A549 (cell line): Measurements from ENCODE around the gene GYS1. TPM values are rescaled to one million over a fixed set of nuclear protein-coding genes. Genes with fewer than 3 reads are reported as not detected.

Experiments used
- ATOH8 ChIP-seq: fragments of 250-450 bp; sonication (Bioruptor Pico); IDR thresholded peaks from 2 replicates; pipeline ENCODE4 v1.5.0; 2020; ENCODE audit warnings: low read depth, mild to moderate bottlenecking, moderate library complexity
- BCL3 ChIP-seq: fragments of >200 bp; sonication (Bioruptor Twin); formaldehyde crosslinking; IDR thresholded peaks from 3 replicates; pipeline ENCODE4 v1.6.1; 2016
- BHLHE40 ChIP-seq: IDR thresholded peaks from 2 replicates; pipeline ENCODE4 v1.6.1; 2012; ENCODE audit warnings: low read depth, low read length, inconsistent platforms
- CEBPB ChIP-seq, 2 experiments: fragments of >200 bp in 1 of 2; sonication (Bioruptor Twin) in 1 of 2; formaldehyde crosslinking in 1 of 2; IDR thresholded peaks; 2 replicates each; pipeline ENCODE4 v1.6.1; 2012 to 2016
- CHD2 ChIP-seq: fragments of 150-350 bp; IDR thresholded peaks from 2 replicates; pipeline ENCODE4 v1.6.1; 2014; ENCODE audit warnings: low read length; ENCODE audit not compliant: partially characterized antibody
- CTCF ChIP-seq: fragments of >200 bp; sonication (Bioruptor Twin); formaldehyde crosslinking; IDR thresholded peaks from 3 replicates; pipeline ENCODE4 v1.5.1; 2016
- EHF ChIP-seq: fragments of 250-450 bp; sonication (Bioruptor Pico); IDR thresholded peaks from 2 replicates; pipeline ENCODE4 v1.5.0; 2020; ENCODE audit warnings: mild to moderate bottlenecking
- EHMT2 ChIP-seq: fragments of 200-600 bp; sonication (generic); IDR thresholded peaks from 2 replicates; pipeline ENCODE4 v1.6.1; 2016; ENCODE audit warnings: antibody characterized with exemption, low read depth, mild to moderate bottlenecking, moderate library complexity
- EP300 ChIP-seq, 2 experiments: fragments of >200 bp; sonication (Bioruptor Twin); formaldehyde crosslinking; IDR thresholded peaks; 2 replicates in 1 of 2; 3 replicates in 1 of 2; pipeline ENCODE4 v1.6.1; 2016 to 2017
- FOSL2 ChIP-seq, 2 experiments: fragments of 450-650 bp in 1 of 2; fragments of >200 bp in 1 of 2; sonication (Bioruptor Twin) in 1 of 2; formaldehyde crosslinking; IDR thresholded peaks; 2 replicates each; pipeline versions ENCODE4 v1.5.0 to v1.6.1; 2016 to 2020; ENCODE audit warnings: mild to moderate bottlenecking in 1 of 2, moderate library complexity in 1 of 2
- FOXS1 ChIP-seq: fragments of 250-450 bp; sonication (Bioruptor Pico); IDR thresholded peaks from 2 replicates; pipeline ENCODE4 v1.5.0; 2020; ENCODE audit warnings: mild to moderate bottlenecking, moderate library complexity
- HEYL ChIP-seq: fragments of 250-450 bp; sonication (Bioruptor Pico); IDR thresholded peaks from 2 replicates; pipeline ENCODE4 v1.8.0; 2021; ENCODE audit warnings: mild to moderate bottlenecking, moderate library complexity
- HMGXB4 ChIP-seq: fragments of 250-450 bp; sonication (Bioruptor Pico); IDR thresholded peaks from 2 replicates; pipeline ENCODE4 v1.5.0; 2021; ENCODE audit warnings: mild to moderate bottlenecking, moderate library complexity, borderline replicate concordance
- HOXB13 ChIP-seq: fragments of 250-450 bp; sonication (Bioruptor Pico); IDR thresholded peaks from 2 replicates; pipeline ENCODE4 v1.5.0; 2020; ENCODE audit warnings: low read depth, mild to moderate bottlenecking, moderate library complexity
- HOXB5 ChIP-seq: fragments of 250-450 bp; sonication (Bioruptor Pico); IDR thresholded peaks from 2 replicates; pipeline ENCODE4 v1.5.0; 2020; ENCODE audit warnings: mild to moderate bottlenecking, moderate library complexity
- JUNB ChIP-seq: fragments of >200 bp; sonication (Bioruptor Twin); formaldehyde crosslinking; IDR thresholded peaks from 2 replicates; pipeline ENCODE4 v1.6.1; 2016
- KDM1A ChIP-seq: fragments of 200-600 bp; sonication (generic); IDR thresholded peaks from 2 replicates; pipeline ENCODE4 v1.6.1; 2016; ENCODE audit warnings: low read depth, mild to moderate bottlenecking
- MAFK ChIP-seq: fragments of 450-650 bp; IDR thresholded peaks from 2 replicates; pipeline ENCODE4 v1.6.1; 2014; ENCODE audit not compliant: partially characterized antibody
- MAX ChIP-seq: IDR thresholded peaks from 2 replicates; pipeline ENCODE4 v1.6.1; 2012
- MYC ChIP-seq: IDR thresholded peaks from 2 replicates; pipeline ENCODE4 v1.6.1; 2012; ENCODE audit warnings: mild to moderate bottlenecking, inconsistent platforms, low read length, improper control_type of control experiment, borderline replicate concordance
- NFE2L2 ChIP-seq: fragments of 150-350 bp; conservative IDR thresholded peaks from 2 replicates; pipeline ENCODE4 v1.6.1; 2014; ENCODE audit warnings: low read length
- NPAS2 ChIP-seq: fragments of 250-450 bp; sonication (Bioruptor Pico); IDR thresholded peaks from 2 replicates; pipeline ENCODE4 v1.8.0; 2022; ENCODE audit warnings: mild to moderate bottlenecking, moderate library complexity, borderline replicate concordance
- PHF8 ChIP-seq: fragments of 200-600 bp; sonication (generic); IDR thresholded peaks from 2 replicates; pipeline ENCODE4 v1.6.1; 2016; ENCODE audit warnings: low read depth, mild to moderate bottlenecking, antibody characterized with exemption, moderate library complexity, borderline replicate concordance
- POLR2AphosphoS2 ChIP-seq: conservative IDR thresholded peaks from 2 replicates; pipeline ENCODE4 v1.6.1; 2012; ENCODE audit warnings: low read length, improper control_type of control experiment, inconsistent platforms
- RCOR1 ChIP-seq: fragments of 150-350 bp; IDR thresholded peaks from 2 replicates; pipeline ENCODE4 v1.6.1; 2014; ENCODE audit warnings: antibody characterized with exemption, low read length, low read depth
- RFX5 ChIP-seq: fragments of 450-650 bp; IDR thresholded peaks from 2 replicates; pipeline ENCODE4 v1.7.1; 2014; ENCODE audit warnings: antibody characterized with exemption, mild to moderate bottlenecking, moderate library complexity
- TP53 ChIP-seq: fragments of 250-450 bp; sonication (Bioruptor Pico); IDR thresholded peaks from 2 replicates; pipeline ENCODE4 v1.5.0; 2021; ENCODE audit warnings: mild to moderate bottlenecking, moderate library complexity
- USF2 ChIP-seq: fragments of 450-650 bp; IDR thresholded peaks from 2 replicates; pipeline ENCODE4 v1.6.1; 2014; ENCODE audit warnings: antibody characterized with exemption
- ZC3H11A ChIP-seq: fragments of 450-650 bp; IDR thresholded peaks from 2 replicates; pipeline ENCODE4 v1.6.1; 2014; ENCODE audit warnings: antibody characterized with exemption, mild to moderate bottlenecking
- ZNF302 ChIP-seq: fragments of 250-450 bp; sonication (Bioruptor Pico); IDR thresholded peaks from 2 replicates; pipeline ENCODE4 v1.9.0; 2021; ENCODE audit warnings: inconsistent platforms, mild to moderate bottlenecking, moderate library complexity
- polyA plus RNA-seq, 4 experiments: library from polyadenylated mRNA; depleted of rRNA in 3 of 4; stranded (reverse); fragments of >200 nt; fragmentation: RNase III in 1 of 4; extraction: RNeasy Plus Mini Kit Qiagen cat#74134 plus additional on column Dnase treatment in 1 of 4; gene quantifications; 2 replicates in 3 of 4; 3 replicates in 1 of 4; pipeline ENCODE4 v1.2.3, GENCODE V29; 2011 to 2017
- TF ChIP-seq, protein P1 (sequence below): fragments of 150-350 bp; IDR thresholded peaks from 2 replicates; pipeline ENCODE4 v1.6.1; 2014; ENCODE audit warnings: low read depth, mild to moderate bottlenecking, low read length
- TF ChIP-seq, protein P2 (sequence below): IDR thresholded peaks from 2 replicates; pipeline ENCODE4 v1.6.1; 2012
- TF ChIP-seq, protein P3 (sequence below): IDR thresholded peaks from 2 replicates; pipeline ENCODE4 v1.6.1; 2012; ENCODE audit warnings: low read depth, borderline replicate concordance

Gene GYS1
- polyA plus RNA-seq, 2 of the 4 experiments (the other 2 are of a cell fraction): 10.3 to 24.8 TPM

DNA sequence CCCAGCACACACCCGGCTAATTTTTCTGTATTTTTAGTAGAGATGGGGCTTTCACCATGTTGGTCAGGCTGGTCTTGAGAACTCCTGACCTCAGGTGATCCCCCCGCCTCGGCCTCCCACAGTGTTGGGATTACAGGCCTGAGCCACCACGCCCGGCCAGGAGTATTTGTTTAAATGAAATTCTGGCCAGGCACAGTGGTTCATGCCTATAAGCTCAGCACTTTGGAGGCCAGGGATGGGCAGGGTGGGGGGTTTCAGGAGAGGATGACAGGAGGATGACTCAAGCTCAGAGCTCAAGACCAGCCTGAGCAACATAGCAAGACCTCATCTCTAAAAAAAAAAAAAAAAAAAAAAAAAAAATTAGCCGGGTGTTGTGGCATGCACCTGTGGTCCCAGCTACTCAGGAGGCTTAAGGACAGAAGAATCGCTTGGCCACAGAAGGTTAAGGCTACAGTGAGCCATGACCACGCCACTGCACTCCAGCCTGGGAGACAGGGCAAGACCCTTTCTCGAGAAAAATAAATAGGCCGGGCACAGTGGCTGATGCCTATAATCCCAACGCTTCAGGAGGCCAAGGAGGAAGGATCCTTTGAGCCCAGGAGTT lies 67.8 kb downstream of the GYS1 start (continued):
- TF ChIP-seq, protein P1, sequence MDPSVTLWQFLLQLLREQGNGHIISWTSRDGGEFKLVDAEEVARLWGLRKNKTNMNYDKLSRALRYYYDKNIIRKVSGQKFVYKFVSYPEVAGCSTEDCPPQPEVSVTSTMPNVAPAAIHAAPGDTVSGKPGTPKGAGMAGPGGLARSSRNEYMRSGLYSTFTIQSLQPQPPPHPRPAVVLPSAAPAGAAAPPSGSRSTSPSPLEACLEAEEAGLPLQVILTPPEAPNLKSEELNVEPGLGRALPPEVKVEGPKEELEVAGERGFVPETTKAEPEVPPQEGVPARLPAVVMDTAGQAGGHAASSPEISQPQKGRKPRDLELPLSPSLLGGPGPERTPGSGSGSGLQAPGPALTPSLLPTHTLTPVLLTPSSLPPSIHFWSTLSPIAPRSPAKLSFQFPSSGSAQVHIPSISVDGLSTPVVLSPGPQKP: no peak
- TF ChIP-seq POLR2AphosphoS2 (no peak), USF2 (no peak), BCL3 (no peak), MYC (no peak), RFX5 (no peak), FOSL2 (IDR thresholded peaks at IDR 0.05) (peak; percentile 84), FOSL2 (CRISPR knock-in tag; IDR thresholded peaks at IDR 0.05) (peak; percentile 76), NPAS2 (CRISPR knock-in tag) (no peak), EP300 (IDR thresholded peaks at IDR 0.05) (peak; percentile 20 to 56; a peak in 1 of 5 replicates), ZNF302 (no peak), JUNB (peak; percentile 76), ZC3H11A (no peak), BHLHE40 (no peak), HEYL (CRISPR knock-in tag) (no peak), EHMT2 (no peak), PHF8 (no peak), MAFK (no peak), HMGXB4 (CRISPR knock-in tag) (no peak), CTCF (no peak), RCOR1 (no peak), EHF (CRISPR knock-in tag) (no peak), CHD2 (no peak), HOXB13 (no peak), TP53 (CRISPR knock-in tag) (no peak), KDM1A (no peak), CEBPB (IDR thresholded peaks at IDR 0.05) (peak in 1 of 2 experiments; percentile 40; a peak in 1 of 4 replicates), ATOH8 (CRISPR knock-in tag) (no peak), NFE2L2 (no peak), MAX (peak; percentile 52; the same call in 1 of the 2 replicates), HOXB5 (CRISPR knock-in tag) (0 out of 2 replicates have a peak, but pooled peaks have one; percentile 29), FOXS1 (CRISPR knock-in tag) (no peak)
- TF ChIP-seq, protein P2, sequence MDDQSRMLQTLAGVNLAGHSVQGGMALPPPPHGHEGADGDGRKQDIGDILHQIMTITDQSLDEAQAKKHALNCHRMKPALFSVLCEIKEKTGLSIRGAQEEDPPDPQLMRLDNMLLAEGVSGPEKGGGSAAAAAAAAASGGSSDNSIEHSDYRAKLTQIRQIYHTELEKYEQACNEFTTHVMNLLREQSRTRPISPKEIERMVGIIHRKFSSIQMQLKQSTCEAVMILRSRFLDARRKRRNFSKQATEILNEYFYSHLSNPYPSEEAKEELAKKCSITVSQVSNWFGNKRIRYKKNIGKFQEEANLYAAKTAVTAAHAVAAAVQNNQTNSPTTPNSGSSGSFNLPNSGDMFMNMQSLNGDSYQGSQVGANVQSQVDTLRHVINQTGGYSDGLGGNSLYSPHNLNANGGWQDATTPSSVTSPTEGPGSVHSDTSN: no peak
- TF ChIP-seq, protein P3, sequence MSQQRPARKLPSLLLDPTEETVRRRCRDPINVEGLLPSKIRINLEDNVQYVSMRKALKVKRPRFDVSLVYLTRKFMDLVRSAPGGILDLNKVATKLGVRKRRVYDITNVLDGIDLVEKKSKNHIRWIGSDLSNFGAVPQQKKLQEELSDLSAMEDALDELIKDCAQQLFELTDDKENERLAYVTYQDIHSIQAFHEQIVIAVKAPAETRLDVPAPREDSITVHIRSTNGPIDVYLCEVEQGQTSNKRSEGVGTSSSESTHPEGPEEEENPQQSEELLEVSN: no peak
